HepG2 (cell line): Measurements from ENCODE around the gene ANKRD40. TPM values are rescaled to one million over a fixed set of nuclear protein-coding genes. Genes with fewer than 3 reads are reported as not detected.

Experiments
- BCL3 ChIP-seq: sonication (generic); formaldehyde crosslinking; IDR thresholded peaks from 2 replicates; pipeline ENCODE4 v1.5.1; 2020; ENCODE audit warnings: mild to moderate bottlenecking, missing genetic modification reagents, moderate library complexity
- DMAP1 ChIP-seq: IDR thresholded peaks from 2 replicates; pipeline ENCODE4 v1.6.1; 2016
- HIC2 ChIP-seq: sonication (generic); formaldehyde crosslinking; IDR thresholded peaks from 2 replicates; pipeline ENCODE4 v1.9.0; 2022; ENCODE audit warnings: low read depth, missing genetic modification reagents
- LBX2 ChIP-seq: sonication (generic); formaldehyde crosslinking; IDR thresholded peaks from 2 replicates; pipeline ENCODE4 v1.5.0; 2020; ENCODE audit warnings: missing genetic modification reagents, mild to moderate bottlenecking, borderline replicate concordance
- SOX6 ChIP-seq, 2 experiments: fragments of 450-650 bp in 1 of 2; sonication (generic) in 1 of 2; formaldehyde crosslinking in 1 of 2; IDR thresholded peaks; 2 replicates each; pipeline versions ENCODE4 v1.4.0 to v1.6.1; 2017 to 2020; ENCODE audit warnings: antibody characterized with exemption in 1 of 2, mild to moderate bottlenecking in 1 of 2, missing genetic modification reagents in 1 of 2
- TARDBP ChIP-seq: sonication (generic); formaldehyde crosslinking; IDR thresholded peaks from 2 replicates; pipeline ENCODE4 v1.8.0; 2022; ENCODE audit warnings: mild to moderate bottlenecking, missing genetic modification reagents
- YEATS4 ChIP-seq: sonication (generic); formaldehyde crosslinking; IDR thresholded peaks from 2 replicates; pipeline ENCODE4 v1.4.0; 2020; ENCODE audit warnings: missing genetic modification reagents, borderline replicate concordance
- ZC3H13 ChIP-seq: sonication (generic); formaldehyde crosslinking; IDR thresholded peaks from 2 replicates; pipeline ENCODE4 v1.8.1; 2023; ENCODE audit warnings: mild to moderate bottlenecking, missing genetic modification reagents, moderate library complexity
- ZKSCAN1 ChIP-seq: fragments of 150-350 bp; IDR thresholded peaks from 2 replicates; pipeline ENCODE4 v1.6.1; 2014; ENCODE audit warnings: low read length
- ZNF33B ChIP-seq: sonication (generic); formaldehyde crosslinking; IDR thresholded peaks from 2 replicates; pipeline ENCODE4 v1.5.1; 2020; ENCODE audit warnings: mild to moderate bottlenecking, missing genetic modification reagents
- ZNF552 ChIP-seq: sonication (generic); formaldehyde crosslinking; IDR thresholded peaks from 2 replicates; pipeline ENCODE4 v1.9.0; 2022; ENCODE audit warnings: missing genetic modification reagents, mild to moderate bottlenecking, borderline replicate concordance
- ZNF556 ChIP-seq: sonication (generic); formaldehyde crosslinking; IDR thresholded peaks from 2 replicates; pipeline ENCODE4 v1.4.0; 2020; ENCODE audit warnings: mild to moderate bottlenecking, missing genetic modification reagents, borderline replicate concordance
- ZNF704 ChIP-seq: sonication (generic); formaldehyde crosslinking; IDR thresholded peaks from 2 replicates; pipeline ENCODE4 v1.8.1; 2023; ENCODE audit warnings: mild to moderate bottlenecking, inconsistent platforms, moderate library complexity, missing genetic modification reagents, borderline replicate concordance
- ZSCAN31 ChIP-seq: sonication (generic); formaldehyde crosslinking; IDR thresholded peaks from 2 replicates; pipeline ENCODE4 v1.5.0; 2020; ENCODE audit warnings: low read depth, mild to moderate bottlenecking, missing genetic modification reagents
- polyA plus RNA-seq, 8 experiments: library from polyadenylated mRNA; depleted of rRNA in 3 of 8; stranded (reverse) in 7 of 8; unstranded in 1 of 8; fragments of >200 nt; fragmentation: Illumina TruSeq in 4 of 8; extraction: Trizol in 4 of 8; gene quantifications; 2 replicates each; pipeline versions ENCODE4 v1.2.1 to v1.2.3, GENCODE V29; 2011 to 2016; ENCODE audit warnings: low read depth in 4 of 8, missing spikeins in 1 of 8, mixed read lengths in 1 of 8; ENCODE audit not compliant: insufficient read depth in 1 of 8
- total RNA-seq, 5 experiments: library from RNA; depleted of rRNA; stranded (reverse); fragments of >200 nt; fragmentation: Illumina TruSeq; extraction: Trizol; gene quantifications; 2 replicates each; pipeline ENCODE4 v1.2.3, GENCODE V29; 2016; ENCODE audit warnings: low read depth in 1 of 5
- TF ChIP-seq, protein P1 (sequence below): sonication (generic); formaldehyde crosslinking; IDR thresholded peaks from 2 replicates; pipeline ENCODE4 v1.4.0; 2020; ENCODE audit warnings: missing genetic modification reagents, mild to moderate bottlenecking, borderline replicate concordance
- TF ChIP-seq, protein P2 (sequence below): sonication (generic); formaldehyde crosslinking; IDR thresholded peaks from 2 replicates; pipeline ENCODE4 v1.4.0; 2020; ENCODE audit warnings: low read depth, mild to moderate bottlenecking, missing genetic modification reagents

ANKRD40 gene
- total and polyA plus RNA-seq, 2 of the 13 experiments (the other 11 are each of a cell fraction or from before 2014, with no cell fraction given) = 35.0 to 46.4 TPM

DNA sequence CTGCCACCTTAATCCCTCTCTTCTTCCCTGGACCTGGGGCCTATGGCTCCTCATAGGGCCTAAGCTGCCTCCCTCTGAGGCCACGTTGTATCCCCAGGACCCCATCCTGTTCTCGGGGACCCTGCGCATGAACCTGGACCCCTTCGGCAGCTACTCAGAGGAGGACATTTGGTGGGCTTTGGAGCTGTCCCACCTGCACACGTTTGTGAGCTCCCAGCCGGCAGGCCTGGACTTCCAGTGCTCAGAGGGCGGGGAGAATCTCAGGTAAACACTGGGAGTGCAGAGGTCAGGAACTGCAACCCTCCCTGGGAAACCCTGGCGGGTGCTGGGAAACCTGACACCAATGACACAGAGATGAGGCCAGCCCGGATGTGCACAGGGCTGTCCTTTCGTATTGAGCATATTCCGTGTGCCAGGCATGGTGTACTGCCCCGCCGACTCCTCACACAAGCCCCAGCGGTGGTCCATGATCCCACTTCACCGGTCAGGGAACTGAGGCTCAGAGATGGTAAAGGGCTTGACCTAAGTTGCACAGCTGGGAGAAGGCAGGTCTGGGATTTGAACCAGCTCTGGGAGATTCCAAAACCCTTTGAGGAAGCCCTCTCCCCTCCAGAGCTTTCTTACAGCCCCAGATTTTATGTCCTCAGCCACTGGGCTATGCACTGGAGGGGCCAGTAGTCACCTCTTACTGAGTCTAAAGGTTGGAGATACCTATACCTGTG lies 22.9 kb downstream of the ANKRD40 start (continued):
- TF ChIP-seq LBX2 (peak; percentile 31; the same call in 1 of the 2 replicates), ZC3H13 (peak; percentile 92), YEATS4 (CRISPR knock-in tag) (peak; percentile 96), ZSCAN31 (CRISPR knock-in tag) (peak; percentile 87; the same call in 1 of the 2 replicates), ZNF704 (CRISPR knock-in tag) (0 out of 2 replicates have a peak, but pooled peaks have one; percentile 66), DMAP1 (CRISPR knock-in tag) (peak; percentile 91), ZNF552 (peak; percentile 90; the same call in 1 of the 2 replicates), ZNF33B (CRISPR knock-in tag) (peak; percentile 63; the same call in 1 of the 2 replicates), ZKSCAN1 (no peak), ZNF556 (CRISPR knock-in tag) (peak; percentile 94; the same call in 1 of the 2 replicates), TARDBP (CRISPR knock-in tag) (peak; percentile 99), BCL3 (CRISPR knock-in tag) (peak; percentile 92), HIC2 (CRISPR knock-in tag) (peak; percentile 93), SOX6 (IDR thresholded peaks at IDR 0.05) (no peak), SOX6 (CRISPR knock-in tag; IDR thresholded peaks at IDR 0.05) (peak; percentile 91)
- TF ChIP-seq, protein P1, sequence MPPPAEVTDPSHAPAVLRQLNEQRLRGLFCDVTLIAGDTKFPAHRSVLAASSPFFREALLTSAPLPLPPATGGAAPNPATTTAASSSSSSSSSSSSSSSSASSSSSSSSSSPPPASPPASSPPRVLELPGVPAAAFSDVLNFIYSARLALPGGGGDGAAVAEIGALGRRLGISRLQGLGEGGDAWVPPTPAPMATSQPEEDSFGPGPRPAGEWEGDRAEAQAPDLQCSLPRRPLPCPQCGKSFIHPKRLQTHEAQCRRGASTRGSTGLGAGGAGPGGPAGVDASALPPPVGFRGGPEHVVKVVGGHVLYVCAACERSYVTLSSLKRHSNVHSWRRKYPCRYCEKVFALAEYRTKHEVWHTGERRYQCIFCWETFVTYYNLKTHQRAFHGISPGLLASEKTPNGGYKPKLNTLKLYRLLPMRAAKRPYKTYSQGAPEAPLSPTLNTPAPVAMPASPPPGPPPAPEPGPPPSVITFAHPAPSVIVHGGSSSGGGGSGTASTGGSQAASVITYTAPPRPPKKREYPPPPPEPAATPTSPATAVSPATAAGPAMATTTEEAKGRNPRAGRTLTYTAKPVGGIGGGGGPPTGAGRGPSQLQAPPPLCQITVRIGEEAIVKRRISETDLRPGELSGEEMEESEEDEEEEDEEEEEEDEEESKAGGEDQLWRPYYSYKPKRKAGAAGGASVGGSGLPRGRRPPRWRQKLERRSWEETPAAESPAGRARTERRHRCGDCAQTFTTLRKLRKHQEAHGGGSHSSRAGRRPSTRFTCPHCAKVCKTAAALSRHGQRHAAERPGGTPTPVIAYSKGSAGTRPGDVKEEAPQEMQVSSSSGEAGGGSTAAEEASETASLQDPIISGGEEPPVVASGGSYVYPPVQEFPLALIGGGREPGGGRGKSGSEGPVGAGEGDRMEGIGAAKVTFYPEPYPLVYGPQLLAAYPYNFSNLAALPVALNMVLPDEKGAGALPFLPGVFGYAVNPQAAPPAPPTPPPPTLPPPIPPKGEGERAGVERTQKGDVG (CRISPR knock-in tag) = peak; percentile 93; the same call in 1 of the 2 replicates
- TF ChIP-seq, protein P2, sequence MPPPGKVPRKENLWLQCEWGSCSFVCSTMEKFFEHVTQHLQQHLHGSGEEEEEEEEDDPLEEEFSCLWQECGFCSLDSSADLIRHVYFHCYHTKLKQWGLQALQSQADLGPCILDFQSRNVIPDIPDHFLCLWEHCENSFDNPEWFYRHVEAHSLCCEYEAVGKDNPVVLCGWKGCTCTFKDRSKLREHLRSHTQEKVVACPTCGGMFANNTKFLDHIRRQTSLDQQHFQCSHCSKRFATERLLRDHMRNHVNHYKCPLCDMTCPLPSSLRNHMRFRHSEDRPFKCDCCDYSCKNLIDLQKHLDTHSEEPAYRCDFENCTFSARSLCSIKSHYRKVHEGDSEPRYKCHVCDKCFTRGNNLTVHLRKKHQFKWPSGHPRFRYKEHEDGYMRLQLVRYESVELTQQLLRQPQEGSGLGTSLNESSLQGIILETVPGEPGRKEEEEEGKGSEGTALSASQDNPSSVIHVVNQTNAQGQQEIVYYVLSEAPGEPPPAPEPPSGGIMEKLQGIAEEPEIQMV (CRISPR knock-in tag) = peak; percentile 84; the same call in 1 of the 2 replicates
